ENCODE data around the gene ADAMTS16. TPM values are rescaled to one million over a fixed set of nuclear protein-coding genes. Genes with fewer than 3 reads are reported as not detected.

Gene ADAMTS16
- total and polyA plus RNA-seq, 9 of the 15 experiments (the other 6 are each of a cell fraction or from before 2014, with no cell fraction given) = not detected

DNA sequence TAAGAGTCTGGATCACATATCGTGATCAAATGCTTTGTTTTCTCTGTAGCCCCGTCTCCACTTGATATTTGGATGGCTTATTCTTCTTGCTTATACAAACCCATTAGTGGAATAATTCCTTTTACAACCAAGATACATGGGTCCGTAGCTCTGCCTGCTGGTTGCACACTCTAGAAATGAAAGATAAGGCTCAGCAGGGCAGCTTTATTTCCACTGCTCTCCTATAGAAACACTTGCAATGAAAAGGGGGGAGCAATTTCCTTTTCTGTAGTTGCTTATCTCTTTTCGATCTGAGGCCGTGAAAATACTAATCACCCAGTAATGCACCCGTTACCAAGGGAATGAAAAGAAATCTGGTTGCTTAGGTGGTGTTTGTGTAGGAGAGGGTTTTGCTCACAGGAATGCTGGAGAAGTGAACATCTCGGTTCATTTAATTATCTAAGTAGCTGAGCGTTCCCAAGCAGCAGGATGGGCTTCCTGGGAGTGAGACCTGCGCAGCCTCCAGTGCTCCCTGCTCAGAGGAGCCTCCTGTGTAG, 131.7 kb downstream of the ADAMTS16 start:
- Histone ChIP-seq H4K20me1 (replicated peaks; ENCODE audit: control insufficient read depth, insufficient read depth, low read length) (no peaks in the 10 kb centered on the region), H2AFZ (ENCODE audit: low read depth, low read length) (no peak overlapping the region), H3K9me3 (replicated peaks; ENCODE audit: control insufficient read depth, insufficient read depth, low read depth, low read length) (no peaks in the 10 kb centered on the region), H3K4me2 (ENCODE audit: insufficient read depth, low read length) (no peak overlapping the region), H3K27ac (ENCODE audit: extremely low read depth, low read depth, low read length) (no peak overlapping the region), H3K36me3 (ENCODE audit: control insufficient read depth, insufficient read depth, low read length) (no peaks in the 10 kb centered on the region), H3K79me2 (ENCODE audit: control insufficient read depth, insufficient read depth, low read length) (no peaks in the 10 kb centered on the region), H3K9me1 (ENCODE audit: control insufficient read depth, insufficient read depth, low read length) (no peaks in the 10 kb centered on the region), H3K4me3 (no peak overlapping the region), H3K9ac (ENCODE audit: insufficient read depth in 1 of 2, low read depth in 2 of 2, low read length in 2 of 2) (no peak overlapping the region), H3K27me3 (ENCODE audit: control insufficient read depth in 2 of 2, insufficient read depth in 2 of 2, low read length in 2 of 2) (peaks cover 8 to 49% of the 10 kb centered on the region in 2 experiments; a peak in 2 of 5 replicates), H3K4me1 (replicated peaks in 1 of 2; ENCODE audit: control insufficient read depth in 2 of 2, insufficient read depth in 2 of 2, low read length in 2 of 2) (peaks cover 0 to 3% of the 10 kb centered on the region in 2 experiments; a peak in 1 of 5 replicates)
- CTCF ChIA-PET (ENCODE audit: low intra/inter-chr PET ratio) = no interaction called here
- WGBS (ENCODE audit: insufficient coverage, low coverage, missing lambda C conversion rate) = 2% methylated on average over 9 of the region's 9 CpGs
- ATAC-seq = no peak
- BruUV-seq (replicated peaks) = no TSS peak
- POLR2A ChIA-PET = no interaction called here
- DNase-seq (ENCODE audit: extremely low read depth in 1 of 4, low spot score in 3 of 4) = no peak
- FAIRE-seq = no peak
- intact Hi-C loops (cut with micrococcal nuclease) = no loop called here
- TF ChIP-seq ZZZ3 (IDR thresholded peaks at IDR 0.05) (no peak), PRPF4 (IDR thresholded peaks at IDR 0.05; ENCODE audit: insufficient read depth, low read depth, low read length, poor library complexity, severe bottlenecking) (no peak), HMG20B (CRISPR knock-in tag; IDR thresholded peaks at IDR 0.05) (no peak), IRF2 (CRISPR knock-in tag; IDR thresholded peaks at IDR 0.05) (no peak), ZNF766 (CRISPR knock-in tag; conservative IDR thresholded peaks at IDR 0.05) (no peak), BHLHE40 (IDR thresholded peaks at IDR 0.05; ENCODE audit: low read length) (no peak), ZNF584 (CRISPR knock-in tag; IDR thresholded peaks at IDR 0.05; ENCODE audit: low read depth) (no peak), ZNF217 (CRISPR knock-in tag; IDR thresholded peaks at IDR 0.05) (no peak)
- TF ChIP-seq, protein P1, sequence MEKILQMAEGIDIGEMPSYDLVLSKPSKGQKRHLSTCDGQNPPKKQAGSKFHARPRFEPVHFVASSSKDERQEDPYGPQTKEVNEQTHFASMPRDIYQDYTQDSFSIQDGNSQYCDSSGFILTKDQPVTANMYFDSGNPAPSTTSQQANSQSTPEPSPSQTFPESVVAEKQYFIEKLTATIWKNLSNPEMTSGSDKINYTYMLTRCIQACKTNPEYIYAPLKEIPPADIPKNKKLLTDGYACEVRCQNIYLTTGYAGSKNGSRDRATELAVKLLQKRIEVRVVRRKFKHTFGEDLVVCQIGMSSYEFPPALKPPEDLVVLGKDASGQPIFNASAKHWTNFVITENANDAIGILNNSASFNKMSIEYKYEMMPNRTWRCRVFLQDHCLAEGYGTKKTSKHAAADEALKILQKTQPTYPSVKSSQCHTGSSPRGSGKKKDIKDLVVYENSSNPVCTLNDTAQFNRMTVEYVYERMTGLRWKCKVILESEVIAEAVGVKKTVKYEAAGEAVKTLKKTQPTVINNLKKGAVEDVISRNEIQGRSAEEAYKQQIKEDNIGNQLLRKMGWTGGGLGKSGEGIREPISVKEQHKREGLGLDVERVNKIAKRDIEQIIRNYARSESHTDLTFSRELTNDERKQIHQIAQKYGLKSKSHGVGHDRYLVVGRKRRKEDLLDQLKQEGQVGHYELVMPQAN (IDR thresholded peaks at IDR 0.05; ENCODE audit: borderline replicate concordance) = no peak
- in situ Hi-C loops (cut with MboI) = no loop called here
